Measurements from ENCODE around the gene PRMT5.

The PRMT5 gene

GRCh38 chr14:22872833-22873520 lies 56.2 kb downstream of the PRMT5 start:
- no peak for DNase-seq

- DNase-seq = peak; percentile 61 to 69
Measured at GRCh38 chr14:22872033-22872832, 56.9 kb downstream of the PRMT5 start.

GRCh38 chr14:22871224-22872032 lies 57.7 kb downstream of the PRMT5 start, which contains the start of gene LRP10:
Gene LRP10 (plus strand): TSS chr14:22871740. CDS start chr14:22872304, 564 bp downstream.
- DNase-seq = peak; percentile 80 to 83

- no peak for DNase-seq
Measured at GRCh38 chr14:22870811-22871223, 58.4 kb downstream of the PRMT5 start.

Measured in activated CD4-positive, alpha-beta T cell treated with anti-CD3 and anti-CD28 coated beads, Interleukin-2, amount 50 U/mL, for 4 hours (primary cell).